IMR-90 (cell line): ENCODE data around the gene VGLL2. TPM values are rescaled to one million over a fixed set of nuclear protein-coding genes. Genes with fewer than 3 reads are reported as not detected.

Experiments used
- ATAC-seq: fragments of 200-7000 bp; cut with Tn5 transposase; 2 replicates; pipeline ENCODE4 v1.9.1; 2020; ENCODE audit warnings: low read depth, mild to moderate bottlenecking, moderate library complexity
- BruUV-seq: library from RNA; stranded (reverse); fragments of 400-500 nt; replicated peaks from 2 replicates; lab custom pipeline; 2021; lab: Mats Ljungman, UMichigan
- CTCF ChIA-PET: fragments of 300-600 bp; formaldehyde crosslinking; extraction: SDS; loops from one replicate; lab custom pipeline; 2021; ENCODE audit warnings: antibody characterized with exemption; lab: Yijun Ruan, JAX
- POLR2A ChIA-PET: fragments of 300-600 bp; sonication (Branson Sonifier 250); formaldehyde crosslinking; loops from one replicate; lab custom pipeline; 2022; ENCODE audit warnings: antibody characterized with exemption; ENCODE audit not compliant: unreplicated experiment; lab: Charles Lee
- DNase-seq: peaks from one replicate; pipeline ENCODE4 v3.0.0; 2013
- H2AFZ ChIP-seq: replicated peaks from 2 replicates; pipeline ENCODE3; 2013; ENCODE audit warnings: low read length, mild to moderate bottlenecking; ENCODE audit not compliant: poor library complexity
- H2AK5ac ChIP-seq: 2 replicates; pipeline ENCODE4 v1.6.1; 2013; ENCODE audit warnings: low read depth, low read length, inconsistent platforms
- H2AK9ac ChIP-seq: replicated peaks from 2 replicates; pipeline ENCODE3; 2013; ENCODE audit warnings: mild to moderate bottlenecking, low read depth, low read length, moderate library complexity; ENCODE audit not compliant: poor library complexity
- H2BK120ac ChIP-seq: 2 replicates; pipeline ENCODE4 v1.6.1; 2013; ENCODE audit warnings: low read depth, low read length, inconsistent platforms
- H2BK15ac ChIP-seq: 3 replicates; pipeline ENCODE4 v1.6.1; 2013; ENCODE audit warnings: low read depth, low read length, inconsistent platforms
- H2BK20ac ChIP-seq: 2 replicates; pipeline ENCODE4 v1.6.1; 2013; ENCODE audit warnings: low read depth, mild to moderate bottlenecking, inconsistent platforms, low read length, moderate library complexity
- H2BK5ac ChIP-seq: 2 replicates; pipeline ENCODE4 v1.6.1; 2013; ENCODE audit warnings: mild to moderate bottlenecking, low read depth, low read length, inconsistent platforms; ENCODE audit not compliant: poor library complexity, severe bottlenecking
- H3K14ac ChIP-seq: replicated peaks from 2 replicates; pipeline ENCODE4 v1.6.1; 2013; ENCODE audit warnings: low read depth, low read length, inconsistent platforms
- H3K18ac ChIP-seq: 2 replicates; pipeline ENCODE4 v1.6.1; 2013; ENCODE audit warnings: low read depth, low read length, control low read depth
- H3K23ac ChIP-seq: 2 replicates; pipeline ENCODE4 v1.6.1; 2013; ENCODE audit warnings: low read depth, low read length, inconsistent platforms
- H3K27ac ChIP-seq: 2 replicates; pipeline ENCODE4 v1.5.1; 2013; ENCODE audit warnings: mild to moderate bottlenecking, control low read depth, low read length; ENCODE audit not compliant: insufficient read depth
- H3K27me3 ChIP-seq: 2 replicates; pipeline ENCODE4 v1.6.1; 2013; ENCODE audit warnings: low read length; ENCODE audit not compliant: control insufficient read depth, insufficient read depth
- H3K36me3 ChIP-seq: 2 replicates; pipeline ENCODE4 v1.6.1; 2013; ENCODE audit warnings: low read length, mixed read lengths; ENCODE audit not compliant: control insufficient read depth, insufficient read depth
- H3K4ac ChIP-seq: 2 replicates; pipeline ENCODE4 v1.6.1; 2013; ENCODE audit warnings: low read depth, low read length, inconsistent platforms
- H3K4me1 ChIP-seq: 2 replicates; pipeline ENCODE4 v1.6.1; 2013; ENCODE audit warnings: low read length, mixed read lengths; ENCODE audit not compliant: control insufficient read depth, insufficient read depth
- H3K4me2 ChIP-seq: 2 replicates; pipeline ENCODE4 v1.6.1; 2013; ENCODE audit warnings: low read depth, mild to moderate bottlenecking, control low read depth, low read length, moderate library complexity
- H3K4me3 ChIP-seq: 2 replicates; pipeline ENCODE4 v1.5.1; 2013; ENCODE audit warnings: low read depth, mild to moderate bottlenecking, control low read depth, low read length, moderate library complexity; ENCODE audit not compliant: insufficient read depth
- H3K56ac ChIP-seq: 2 replicates; pipeline ENCODE4 v1.6.1; 2013; ENCODE audit warnings: low read length, inconsistent platforms; ENCODE audit not compliant: insufficient read depth; ENCODE audit errors: extremely low read depth
- H3K79me1 ChIP-seq, 2 experiments: 2 replicates each; pipeline ENCODE4 v1.6.1; 2013; ENCODE audit warnings: low read length in 2 of 2, inconsistent platforms in 1 of 2, low read depth in 1 of 2
- H3K9ac ChIP-seq: 2 replicates; pipeline ENCODE4 v1.6.1; 2013; ENCODE audit warnings: low read depth, low read length, control low read depth
- H3K9me1 ChIP-seq: 2 replicates; pipeline ENCODE4 v1.6.1; 2013; ENCODE audit warnings: low read length, inconsistent platforms; ENCODE audit not compliant: insufficient read depth
- H3K9me3 ChIP-seq: 2 replicates; pipeline ENCODE4 v1.6.1; 2013; ENCODE audit warnings: low read length; ENCODE audit not compliant: control insufficient read depth, insufficient read depth
- H4K20me1 ChIP-seq: 2 replicates; pipeline ENCODE4 v1.6.1; 2013; ENCODE audit warnings: low read length, inconsistent platforms; ENCODE audit not compliant: insufficient read depth
- H4K5ac ChIP-seq: 2 replicates; pipeline ENCODE4 v1.6.1; 2013; ENCODE audit warnings: mild to moderate bottlenecking, low read depth, low read length, control low read depth
- H4K8ac ChIP-seq, 2 experiments: 2 replicates each; pipeline ENCODE4 v1.6.1; 2013; ENCODE audit warnings: low read depth in 2 of 2, low read length in 2 of 2, control low read depth in 1 of 2, inconsistent platforms in 1 of 2
- H4K91ac ChIP-seq: 2 replicates; pipeline ENCODE4 v1.6.1; 2013; ENCODE audit warnings: low read depth, low read length, inconsistent platforms; ENCODE audit not compliant: insufficient read depth
- BHLHE40 ChIP-seq: fragments of 150-350 bp; IDR thresholded peaks from 2 replicates; pipeline ENCODE4 v1.6.1; 2016; ENCODE audit warnings: mild to moderate bottlenecking, low read depth, low read length
- CEBPB ChIP-seq: IDR thresholded peaks from 2 replicates; pipeline ENCODE4 v1.6.1; 2012; ENCODE audit warnings: low read depth, low read length, improper control_type of control experiment
- CHD1 ChIP-seq: IDR thresholded peaks from 2 replicates; pipeline ENCODE4 v1.6.1; 2012; ENCODE audit warnings: low read depth, low read length, improper control_type of control experiment
- CTCF ChIP-seq: conservative IDR thresholded peaks from 2 replicates; pipeline ENCODE4 v1.5.1; 2012; ENCODE audit warnings: mild to moderate bottlenecking, low read depth, low read length, improper control_type of control experiment
- ELK1 ChIP-seq: fragments of 150-350 bp; IDR thresholded peaks from 2 replicates; pipeline ENCODE4 v1.6.1; 2016; ENCODE audit warnings: low read depth, mild to moderate bottlenecking, low read length, moderate library complexity, borderline replicate concordance
- FOS ChIP-seq: fragments of 150-350 bp; IDR thresholded peaks from 2 replicates; pipeline ENCODE4 v1.6.1; 2016; ENCODE audit warnings: low read depth, low read length
- MAFK ChIP-seq: IDR thresholded peaks from 2 replicates; pipeline ENCODE4 v1.6.1; 2012; ENCODE audit warnings: low read depth, low read length, improper control_type of control experiment
- MAZ ChIP-seq: IDR thresholded peaks from 2 replicates; pipeline ENCODE4 v1.6.1; 2012; ENCODE audit warnings: low read depth, mild to moderate bottlenecking, low read length, improper control_type of control experiment, moderate library complexity, borderline replicate concordance
- MXI1 ChIP-seq: IDR thresholded peaks from 2 replicates; pipeline ENCODE4 v1.6.1; 2012; ENCODE audit warnings: low read depth, mild to moderate bottlenecking, low read length, moderate library complexity, borderline replicate concordance
- NFE2L2 ChIP-seq: fragments of 150-350 bp; IDR thresholded peaks from 2 replicates; pipeline ENCODE4 v1.6.1; 2016; ENCODE audit warnings: low read depth, mild to moderate bottlenecking, low read length
- POLR2A ChIP-seq: IDR thresholded peaks from 2 replicates; pipeline ENCODE4 v1.6.1; 2012; ENCODE audit warnings: mild to moderate bottlenecking, low read depth, low read length
- RCOR1 ChIP-seq: IDR thresholded peaks from 2 replicates; pipeline ENCODE4 v1.6.1; 2012; ENCODE audit warnings: mild to moderate bottlenecking, low read length, improper control_type of control experiment; ENCODE audit not compliant: insufficient replicate concordance
- RFX5 ChIP-seq: IDR thresholded peaks from 2 replicates; pipeline ENCODE4 v1.8.0; 2012; ENCODE audit warnings: low read depth, mild to moderate bottlenecking, low read length, moderate library complexity
- SMC3 ChIP-seq: fragments of 150-350 bp; IDR thresholded peaks from 2 replicates; pipeline ENCODE4 v1.6.1; 2016; ENCODE audit warnings: low read depth, mild to moderate bottlenecking, antibody characterized with exemption, low read length, moderate library complexity
- USF2 ChIP-seq: fragments of 150-350 bp; IDR thresholded peaks from 2 replicates; pipeline ENCODE4 v1.6.1; 2017; ENCODE audit warnings: mild to moderate bottlenecking, antibody characterized with exemption, low read length, low read depth
- WGBS, 2 experiments: methylation state at CpG; one replicate each; pipeline versions ENCODE4 v1.1.5 to v1.1.7; 2013; ENCODE audit warnings: missing lambda C conversion rate in 2 of 2; ENCODE audit not compliant: insufficient read length in 1 of 2; ENCODE audit errors: extremely low coverage in 2 of 2; 5-methylcytosine and 5-hydroxymethylcytosine counted together
- dilution Hi-C: fragments of 300-500 bp; cut with HindIII; formaldehyde crosslinking; loops from one replicate; pipeline ENCODE4 v1.14.3; 2018; ENCODE audit warnings: low sequenced_read_pairs; ENCODE audit not compliant: unreplicated experiment
- in situ Hi-C: fragments of 300-500 bp; cut with MboI; formaldehyde crosslinking; loops from 3 replicates; pipeline ENCODE4 v1.14.3; 2019; ENCODE audit warnings: low sequenced_read_pairs, inconsistent platforms, mixed read lengths
- intact Hi-C: fragments of 100-400 bp; cut with micrococcal nuclease; formaldehyde crosslinking; loops from 2 replicates; pipeline ENCODE4 v1.10.0; 2022
- polyA plus RNA-seq, 3 experiments: library from polyadenylated mRNA; depleted of rRNA; stranded (reverse); fragments of >200 nt; gene quantifications; 2 replicates each; pipeline ENCODE4 v1.2.3, GENCODE V29; 2012; ENCODE audit warnings: low replicate concordance in 1 of 3
- total RNA-seq: library from RNA; depleted of rRNA; stranded (reverse); fragments of >200 nt; gene quantifications from 2 replicates; pipeline ENCODE4 v1.2.3, GENCODE V29; 2012

The VGLL2 gene
- total and polyA plus RNA-seq, 2 of the 4 experiments (the other 2 are of a cell fraction): not detected

- no peak overlapping the region for H3K4me2 ChIP-seq
- ChIA-PET CTCF (no interaction called here), POLR2A (no interaction called here)
- no peak overlapping the region for H4K91ac ChIP-seq
- H2AK9ac ChIP-seq: no peak overlapping the region
- no peak overlapping the region for H3K14ac ChIP-seq
- no peak for TF ChIP-seq CEBPB
- no peak for TF ChIP-seq MXI1
- TF ChIP-seq ELK1: no peak
- TF ChIP-seq FOS: no peak
- no peak for TF ChIP-seq NFE2L2
- TF ChIP-seq SMC3: no peak
- TF ChIP-seq CTCF: no peak
- TF ChIP-seq RFX5: no peak
- no peak for TF ChIP-seq MAZ
- TF ChIP-seq USF2: no peak
- TF ChIP-seq MAFK: no peak
- TF ChIP-seq BHLHE40: no peak
- no peak for TF ChIP-seq POLR2A
- no peak for TF ChIP-seq RCOR1
- TF ChIP-seq CHD1: no peak
- H3K27ac ChIP-seq: no peak overlapping the region
- no peak overlapping the region for H3K18ac ChIP-seq
- no peak overlapping the region for H3K4ac ChIP-seq
- dilution Hi-C loops (no loop called here), intact Hi-C loops (no loop called here), in situ Hi-C loops (no loop called here)
- ATAC-seq (no peak), DNase-seq (no peak)
- no peak overlapping the region for H4K8ac ChIP-seq
- no peaks in the 10 kb centered on the region for H3K4me1 ChIP-seq
- H3K9me3 ChIP-seq: no peaks in the 10 kb centered on the region
- H3K23ac ChIP-seq: no peak overlapping the region
- H4K5ac ChIP-seq: no peak overlapping the region
- H3K56ac ChIP-seq: no peak overlapping the region
- H3K79me1 ChIP-seq: no peaks in the 10 kb centered on the region
- H4K20me1 ChIP-seq: no peaks in the 10 kb centered on the region
- H2BK20ac ChIP-seq: no peak overlapping the region
- H2BK120ac ChIP-seq: no peak overlapping the region
- no peak overlapping the region for H2AFZ ChIP-seq
- H2BK15ac ChIP-seq: no peak overlapping the region
- no peak overlapping the region for H3K4me3 ChIP-seq
- no peak overlapping the region for H3K9ac ChIP-seq
- H2AK5ac ChIP-seq: no peak overlapping the region
- WGBS, 2 experiments: no CpG with 5 or more reads among the region's 3 CpGs
- no peaks in the 10 kb centered on the region for H3K27me3 ChIP-seq
- H3K9me1 ChIP-seq: no peaks in the 10 kb centered on the region
- no peak overlapping the region for H2BK5ac ChIP-seq
- no TSS peak for BruUV-seq
- H3K36me3 ChIP-seq: no peaks in the 10 kb centered on the region
These were observed 42.3 kb downstream of the VGLL2 start for GRCh38 chr6:117307655-117308054.
